Stimulated activated effector memory CD8-positive, alpha-beta T cell treated with anti-CD3 and anti-CD28 coated beads, Interleukin-12 subunit alpha, Interleukin-12 subunit beta, amount 100 ng/mL, for 72 hours (primary cell): ENCODE data around the gene AJAP1.
"Not testable (repeated sequence)": the region's sequence is repeated elsewhere in the genome, so short reads cannot be mapped to it uniquely, and the experiment has no call there.

Experiments used
- ATAC-seq: fragments of 150-1000 bp; cut with Tn5 transposase; 2 replicates; pipeline ENCODE4 v1.10.0; 2021
- DNase-seq, 2 donors: peaks; one replicate each; pipeline ENCODE4 v3.0.0; 2021 to 2022; ENCODE audit warnings: low spot score in 2 of 2
- H3K27ac Mint-ChIP-seq: one replicate; pipeline ENCODE4 v1.8.0; 2022; ENCODE audit warnings: mild to moderate bottlenecking, mixed read lengths
- H3K36me3 Mint-ChIP-seq: one replicate; pipeline ENCODE4 v1.8.0; 2022; ENCODE audit warnings: mild to moderate bottlenecking, mixed read lengths
- H3K4me1 Mint-ChIP-seq: one replicate; pipeline ENCODE4 v1.8.0; 2022; ENCODE audit warnings: mixed read lengths
- H3K4me3 Mint-ChIP-seq: one replicate; pipeline ENCODE4 v1.8.0; 2022; ENCODE audit warnings: mild to moderate bottlenecking, mixed read lengths
- H3K9me3 Mint-ChIP-seq: one replicate; pipeline ENCODE4 v1.8.0; 2022; ENCODE audit warnings: mixed read lengths

Gene AJAP1

DNA sequence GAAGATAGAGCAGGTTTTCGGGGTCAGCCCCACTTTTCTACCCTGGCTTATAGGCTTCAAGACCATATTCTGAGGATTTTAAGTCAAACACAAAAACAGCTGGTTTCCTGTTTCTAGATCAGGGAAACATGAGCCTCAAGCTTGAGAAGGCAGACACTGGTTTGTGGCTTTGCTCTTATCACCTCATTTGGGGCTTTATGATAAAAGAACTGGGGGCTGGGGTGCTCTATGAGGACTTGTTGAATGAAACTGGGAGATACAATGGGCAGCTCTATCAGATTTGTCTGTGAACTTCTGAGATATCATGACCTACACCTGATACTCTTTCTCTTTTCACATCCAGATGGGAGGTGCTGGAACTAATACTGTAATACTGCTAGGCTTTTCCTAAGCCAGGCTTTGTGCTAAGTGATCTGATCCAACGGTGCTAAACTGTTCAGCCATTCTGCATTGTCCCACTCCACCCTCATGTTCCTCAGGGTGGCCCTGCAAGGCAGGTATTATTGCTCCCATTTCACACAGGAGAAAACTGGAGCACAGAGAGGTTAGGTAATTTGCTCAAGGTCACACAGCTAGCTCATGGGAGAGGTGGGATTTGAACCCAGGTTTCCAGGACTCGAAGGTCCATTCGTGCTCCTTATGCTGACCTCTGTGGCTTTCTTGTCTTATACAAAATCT, 6.6 kb downstream of the AJAP1 start:
- no peak overlapping the region for H3K27ac Mint-ChIP-seq
- ATAC-seq = no peak
- H3K36me3 Mint-ChIP-seq = no peaks in the 10 kb centered on the region
- DNase-seq = no peak
- H3K9me3 Mint-ChIP-seq = no peaks in the 10 kb centered on the region
- H3K4me3 Mint-ChIP-seq = no peak overlapping the region
- no peaks in the 10 kb centered on the region for H3K4me1 Mint-ChIP-seq

DNA sequence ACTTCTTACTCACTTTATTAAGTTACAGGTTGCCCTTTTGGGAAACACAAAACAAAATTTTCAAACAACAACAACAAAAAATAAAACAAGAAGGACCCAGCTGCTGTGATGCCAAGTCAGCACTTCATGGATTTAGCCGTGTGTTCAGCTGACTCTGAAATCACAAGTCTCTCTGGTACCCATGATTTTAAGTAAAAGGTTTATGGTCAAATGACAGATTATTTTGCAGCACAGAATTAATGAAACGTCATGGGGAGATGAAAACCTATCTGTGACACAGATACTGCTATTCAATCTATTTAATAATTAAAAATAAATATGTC, 7.1 kb downstream of the AJAP1 start:
- H3K36me3 Mint-ChIP-seq = no peaks in the 10 kb centered on the region
- no peaks in the 10 kb centered on the region for H3K9me3 Mint-ChIP-seq
- no peaks in the 10 kb centered on the region for H3K4me1 Mint-ChIP-seq
- H3K27ac Mint-ChIP-seq = no peak overlapping the region
- no peak for ATAC-seq
- H3K4me3 Mint-ChIP-seq = no peak overlapping the region
- no peak for DNase-seq

DNA sequence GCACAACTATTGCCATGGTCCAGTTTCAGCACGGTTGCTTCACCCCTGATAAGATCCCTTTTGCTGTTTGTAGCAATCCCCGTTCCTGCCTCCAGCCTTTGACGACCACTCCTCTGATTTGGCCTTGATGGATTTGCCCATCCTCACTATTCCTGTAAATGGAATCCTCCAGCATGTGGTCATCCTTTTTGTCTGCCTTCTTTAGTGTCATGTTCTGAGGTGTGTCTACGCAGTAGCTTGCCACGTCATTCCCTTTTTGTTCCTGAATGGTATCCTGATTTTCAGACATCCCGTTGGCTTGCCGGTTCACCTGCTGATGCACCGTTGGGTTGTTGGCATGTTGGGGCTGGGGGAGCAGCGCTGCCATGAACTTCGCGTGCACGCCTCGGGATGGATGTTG, 7.8 kb downstream of the AJAP1 start:
- no peak overlapping the region for H3K27ac Mint-ChIP-seq
- no peak overlapping the region for H3K4me3 Mint-ChIP-seq
- ATAC-seq = no peak
- no peaks in the 10 kb centered on the region for H3K9me3 Mint-ChIP-seq
- DNase-seq = no peak
- H3K4me1 Mint-ChIP-seq = no peaks in the 10 kb centered on the region
- H3K36me3 Mint-ChIP-seq = no peaks in the 10 kb centered on the region

DNA sequence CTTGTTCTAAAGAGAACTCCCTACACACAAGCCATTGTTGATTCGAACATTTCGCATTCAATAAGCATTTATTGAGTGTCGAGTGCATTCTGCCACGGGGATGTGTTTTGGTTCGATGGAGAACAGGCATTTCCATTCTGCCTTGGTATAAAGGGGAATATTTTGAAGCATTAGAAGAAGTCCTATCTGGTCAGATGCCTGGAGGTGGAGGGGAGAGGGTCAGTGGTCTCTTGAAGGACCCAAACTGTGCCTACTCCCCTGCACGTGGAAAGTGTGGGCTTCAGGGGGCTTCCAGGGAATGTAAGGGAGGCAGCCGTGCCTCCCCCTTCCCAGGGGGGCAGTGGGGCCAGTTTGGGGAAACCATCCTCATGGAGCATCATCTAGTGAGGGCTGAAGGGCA, 8.3 kb downstream of the AJAP1 start:
- Mint-ChIP-seq H3K36me3 (no peaks in the 10 kb centered on the region), H3K9me3 (no peaks in the 10 kb centered on the region), H3K4me3 (no peak overlapping the region), H3K4me1 (no peaks in the 10 kb centered on the region), H3K27ac (no peak overlapping the region)
- ATAC-seq (no peak), DNase-seq (no peak)

DNA sequence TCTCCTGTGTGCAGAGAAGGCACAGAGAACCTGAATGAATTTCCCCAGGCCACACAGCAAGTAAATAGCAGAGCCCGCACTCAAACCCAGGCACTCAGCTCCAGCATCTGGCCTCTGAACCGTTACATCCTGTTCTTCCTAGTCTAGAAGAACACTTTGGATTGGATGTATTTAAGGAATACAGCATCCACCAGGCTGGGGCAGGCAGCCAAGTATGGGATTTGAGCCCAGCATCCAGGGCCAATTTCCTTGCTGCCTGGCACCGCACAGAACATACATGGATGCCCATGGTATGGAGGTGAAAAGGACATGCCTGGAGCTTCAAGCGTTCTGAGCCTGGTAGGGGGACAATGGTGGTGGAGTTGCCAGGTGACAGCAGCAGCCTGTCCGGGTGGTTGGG, 9.7 kb downstream of the AJAP1 start:
- ATAC-seq = no peak
- no peak for DNase-seq
- Mint-ChIP-seq H3K4me3 (no peak overlapping the region), H3K9me3 (no peaks in the 10 kb centered on the region), H3K4me1 (no peaks in the 10 kb centered on the region), H3K27ac (no peak overlapping the region), H3K36me3 (no peaks in the 10 kb centered on the region)

DNA sequence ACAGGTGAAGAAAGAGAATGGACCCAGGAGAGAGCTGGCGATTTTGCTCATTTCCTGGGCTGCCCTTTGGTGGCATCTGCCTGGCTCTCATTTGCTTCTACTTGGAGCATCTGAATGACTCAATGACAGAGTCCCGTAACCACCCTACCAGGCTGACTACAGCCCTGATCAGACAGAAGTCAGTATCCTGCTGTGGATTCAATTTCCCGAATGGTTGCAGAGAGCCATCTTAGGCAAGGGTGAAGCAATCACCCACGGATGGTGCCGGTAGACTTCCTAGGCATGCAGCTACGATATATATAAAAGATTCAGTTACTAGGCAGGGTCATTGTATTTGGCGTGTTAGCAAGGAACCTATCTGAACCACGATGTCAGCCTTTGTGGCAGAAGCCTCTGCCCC, 10.2 kb downstream of the AJAP1 start:
- no peaks in the 10 kb centered on the region for H3K9me3 Mint-ChIP-seq
- no peak overlapping the region for H3K4me3 Mint-ChIP-seq
- no peak for ATAC-seq
- no peaks in the 10 kb centered on the region for H3K36me3 Mint-ChIP-seq
- DNase-seq = no peak
- no peaks in the 10 kb centered on the region for H3K4me1 Mint-ChIP-seq
- H3K27ac Mint-ChIP-seq = no peak overlapping the region

DNA sequence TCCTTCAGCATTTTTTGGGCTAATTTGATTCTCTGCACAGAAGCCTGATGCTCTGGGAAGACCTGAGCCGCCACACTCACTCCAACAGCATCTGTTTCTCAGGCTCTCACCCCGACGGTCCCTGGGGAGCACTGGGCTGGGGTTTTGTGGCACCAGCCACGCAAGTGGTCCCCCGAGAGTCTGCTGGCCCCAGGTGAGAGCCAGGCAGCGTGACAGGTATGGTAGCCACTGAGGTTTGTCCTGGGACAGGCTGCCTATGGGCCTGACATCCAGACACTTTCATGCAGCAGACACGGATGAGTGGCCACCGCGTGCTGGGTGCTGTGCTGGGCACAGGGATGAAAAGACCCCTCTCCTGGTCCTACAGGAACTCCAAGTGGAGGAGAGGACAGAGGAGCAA, 11.0 kb downstream of the AJAP1 start:
- no peak overlapping the region for H3K4me3 Mint-ChIP-seq
- no peaks in the 10 kb centered on the region for H3K9me3 Mint-ChIP-seq

DNA sequence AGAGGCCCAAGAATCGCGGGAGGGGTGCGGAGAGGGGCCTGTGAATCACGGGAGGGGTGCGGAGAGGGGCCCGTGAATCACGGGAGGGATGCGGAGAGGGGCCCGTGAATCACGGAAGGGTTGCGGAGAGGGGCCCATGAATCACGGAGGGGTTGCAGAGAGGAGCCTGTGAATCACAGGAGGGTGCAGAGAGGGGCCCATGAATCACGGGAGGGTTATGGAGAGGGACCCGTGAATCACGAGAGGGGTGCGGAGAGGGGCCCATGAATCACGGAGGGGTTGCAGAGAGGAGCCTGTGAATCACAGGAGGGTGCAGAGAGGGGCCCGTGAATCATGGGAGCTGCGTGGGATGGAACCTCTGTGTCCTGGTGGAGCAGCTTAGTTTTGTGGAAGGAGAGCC, 12.3 kb downstream of the AJAP1 start:
- not testable (repeated sequence) for H3K4me1 Mint-ChIP-seq, H3K27ac Mint-ChIP-seq, H3K9me3 Mint-ChIP-seq, ATAC-seq, H3K36me3 Mint-ChIP-seq, H3K4me3 Mint-ChIP-seq, DNase-seq

More for the DNA sequence above, 11.0 kb downstream of the AJAP1 start:
- Mint-ChIP-seq H3K4me1 (no peaks in the 10 kb centered on the region), H3K27ac (no peak overlapping the region), H3K36me3 (no peaks in the 10 kb centered on the region)
- no peak for ATAC-seq
- no peak for DNase-seq

DNA sequence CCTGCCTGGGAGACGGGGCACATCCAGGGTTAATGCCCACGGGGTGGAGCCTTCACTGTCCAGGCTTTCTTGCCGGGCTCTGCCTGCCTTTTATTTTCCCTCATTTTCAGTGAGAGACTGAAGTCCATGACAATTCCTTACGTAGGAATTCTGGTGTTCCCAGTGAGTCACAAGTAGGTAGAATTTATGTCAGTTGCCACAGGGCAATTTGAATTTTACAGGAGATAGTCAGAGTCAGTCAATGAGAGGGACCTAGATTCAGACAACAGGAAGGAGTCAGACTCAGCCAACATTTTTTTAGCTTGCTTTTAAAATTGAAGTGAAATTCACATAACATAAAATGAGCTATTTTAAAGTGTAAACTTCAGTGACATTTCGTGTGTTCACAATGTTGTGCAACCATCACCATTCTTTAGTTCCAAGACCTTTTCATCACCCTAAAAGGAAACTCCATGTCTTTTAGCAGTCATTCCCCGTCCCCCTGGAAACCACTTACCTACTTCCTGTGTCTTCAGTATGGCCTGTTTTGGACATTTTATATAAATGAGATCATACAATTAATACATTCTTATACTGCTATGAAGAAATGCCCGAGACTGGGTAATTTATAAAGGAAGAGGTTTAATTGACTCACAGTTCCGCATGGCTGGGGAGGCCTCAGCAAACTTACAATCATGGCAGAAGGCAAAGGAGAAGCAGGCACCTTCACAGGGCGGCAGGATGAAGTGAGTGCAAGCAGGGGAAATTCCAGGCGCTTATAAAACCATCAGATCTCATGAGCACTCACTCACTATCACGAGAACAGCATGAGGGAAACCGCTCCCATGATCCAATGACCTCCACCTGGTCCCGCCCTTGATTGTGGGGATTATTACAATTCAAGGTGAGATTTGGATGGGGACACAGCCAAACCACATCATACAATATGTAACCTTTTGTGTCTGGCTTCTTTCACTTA, 14.6 kb downstream of the AJAP1 start:
- Mint-ChIP-seq H3K4me3 (no peak overlapping the region), H3K27ac (no peak overlapping the region), H3K36me3 (no peaks in the 10 kb centered on the region), H3K9me3 (no peaks in the 10 kb centered on the region), H3K4me1 (no peaks in the 10 kb centered on the region)
- ATAC-seq = no peak
- no peak for DNase-seq

DNA sequence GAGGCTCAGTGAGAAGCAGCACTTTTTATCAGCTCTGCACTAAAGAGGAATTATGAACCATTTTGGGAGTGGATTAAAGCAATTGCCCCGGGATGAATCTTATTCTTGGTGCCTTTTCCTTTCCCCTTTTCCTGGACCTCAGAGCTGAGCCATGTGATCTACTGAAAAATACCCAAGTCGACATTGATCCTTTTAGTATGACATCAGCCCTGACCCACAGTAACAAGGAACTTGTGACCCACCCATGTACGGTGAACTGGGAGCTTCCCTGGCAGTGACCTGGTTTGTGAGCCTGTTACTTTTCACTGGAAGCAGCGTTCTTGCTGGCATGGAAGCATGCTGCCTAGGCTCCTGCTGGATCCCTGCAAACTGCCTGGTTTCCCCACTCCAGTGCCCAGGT, 15.9 kb downstream of the AJAP1 start:
- no peak for ATAC-seq
- Mint-ChIP-seq H3K36me3 (no peaks in the 10 kb centered on the region), H3K9me3 (no peaks in the 10 kb centered on the region), H3K27ac (no peak overlapping the region), H3K4me3 (no peak overlapping the region), H3K4me1 (no peaks in the 10 kb centered on the region)
- no peak for DNase-seq

DNA sequence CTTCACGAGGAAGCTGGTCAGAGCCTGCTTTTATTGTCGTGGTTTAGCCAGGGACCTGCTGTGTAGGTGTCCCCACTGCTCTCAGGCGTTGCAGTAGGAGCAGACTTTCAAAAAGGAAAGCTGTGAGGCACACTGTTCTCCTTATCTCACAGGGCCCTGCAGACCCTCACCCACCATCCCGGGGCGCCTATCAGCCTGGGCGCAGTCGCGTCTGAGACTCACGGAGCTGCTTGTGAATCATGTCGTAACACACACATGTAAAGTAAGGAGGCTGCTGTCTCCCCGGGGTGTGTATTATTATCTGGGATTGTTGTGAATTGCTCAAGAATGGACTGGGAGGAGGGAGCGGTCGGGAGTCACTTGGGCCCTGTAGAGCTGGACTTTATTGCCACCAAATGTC, 17.4 kb downstream of the AJAP1 start:
- Mint-ChIP-seq H3K4me3 (no peak overlapping the region), H3K4me1 (no peaks in the 10 kb centered on the region), H3K36me3 (no peaks in the 10 kb centered on the region), H3K27ac (no peak overlapping the region), H3K9me3 (no peaks in the 10 kb centered on the region)
- ATAC-seq (no peak), DNase-seq (no peak)

DNA sequence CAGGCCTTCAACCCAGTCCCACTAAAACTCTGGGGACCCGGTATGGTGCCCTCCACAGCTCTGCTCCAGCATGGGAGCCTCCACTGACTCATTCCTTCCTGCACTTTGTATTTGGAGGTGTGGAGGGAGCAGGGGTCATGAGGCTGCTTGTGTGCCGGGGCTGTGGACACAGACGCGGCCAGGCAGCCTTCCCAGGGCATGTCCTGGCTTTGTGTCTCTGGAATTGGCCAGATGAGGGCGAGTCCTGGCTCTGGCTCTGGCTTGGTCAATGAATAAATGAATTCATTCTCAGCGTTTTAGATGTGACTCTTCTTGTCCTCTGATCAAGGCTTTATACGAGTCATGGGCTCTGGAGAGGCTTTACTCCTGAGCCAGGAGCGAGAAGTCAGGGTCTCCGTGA, 19.1 kb downstream of the AJAP1 start:
- DNase-seq = no peak

DNA sequence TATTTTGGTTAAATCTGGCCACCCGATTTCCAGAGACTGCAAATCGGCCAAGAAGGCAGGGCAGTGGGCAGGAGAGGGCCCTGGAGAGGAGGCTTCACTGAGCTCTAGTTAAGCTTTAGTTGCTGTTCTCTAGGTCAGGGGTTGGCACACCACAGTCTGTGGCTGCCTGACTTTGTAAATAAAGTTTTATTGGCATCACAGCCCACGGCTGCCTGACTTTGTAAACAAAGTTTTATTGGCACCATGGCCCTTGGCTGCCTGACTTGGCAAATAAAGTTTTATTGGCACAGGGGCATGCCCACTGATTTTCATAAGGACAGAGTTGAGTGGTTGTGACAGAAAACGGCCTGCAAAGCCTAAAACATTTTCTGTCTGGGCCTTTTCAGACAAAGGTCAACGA, 19.7 kb downstream of the AJAP1 start:
- no peak for DNase-seq
- Mint-ChIP-seq H3K4me3 (no peak overlapping the region), H3K36me3 (no peaks in the 10 kb centered on the region), H3K27ac (no peak overlapping the region), H3K9me3 (no peaks in the 10 kb centered on the region), H3K4me1 (no peaks in the 10 kb centered on the region)
- ATAC-seq = no peak

More for the DNA sequence above, 19.1 kb downstream of the AJAP1 start:
- ATAC-seq = no peak
- no peaks in the 10 kb centered on the region for H3K9me3 Mint-ChIP-seq
- no peaks in the 10 kb centered on the region for H3K4me1 Mint-ChIP-seq
- no peak overlapping the region for H3K4me3 Mint-ChIP-seq
- no peaks in the 10 kb centered on the region for H3K36me3 Mint-ChIP-seq
- no peak overlapping the region for H3K27ac Mint-ChIP-seq

DNA sequence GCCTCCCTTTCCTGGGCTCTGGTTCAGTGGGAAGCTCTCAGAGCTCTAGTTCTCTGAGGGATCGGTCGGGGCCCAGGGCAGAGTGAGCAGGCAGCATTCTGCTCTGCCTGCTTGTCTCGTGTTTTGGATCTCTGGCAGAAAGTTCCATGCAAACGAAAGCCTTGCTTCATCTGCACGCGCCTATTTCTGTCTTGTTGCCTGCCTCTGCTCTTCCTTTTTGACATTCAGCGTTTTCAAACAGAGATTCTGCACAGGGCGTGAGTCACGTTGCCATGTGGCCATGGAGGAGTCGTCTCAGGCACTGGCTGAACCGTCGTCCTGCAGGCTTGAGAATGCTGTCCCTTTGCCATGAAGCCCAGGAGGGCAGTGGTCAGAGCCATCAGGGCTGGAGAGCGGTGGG, 20.3 kb downstream of the AJAP1 start:
- DNase-seq (no peak), ATAC-seq (no peak)
- no peaks in the 10 kb centered on the region for H3K9me3 Mint-ChIP-seq
- H3K36me3 Mint-ChIP-seq = no peaks in the 10 kb centered on the region
- H3K4me3 Mint-ChIP-seq = no peak overlapping the region
- H3K4me1 Mint-ChIP-seq = no peaks in the 10 kb centered on the region
- no peak overlapping the region for H3K27ac Mint-ChIP-seq

DNA sequence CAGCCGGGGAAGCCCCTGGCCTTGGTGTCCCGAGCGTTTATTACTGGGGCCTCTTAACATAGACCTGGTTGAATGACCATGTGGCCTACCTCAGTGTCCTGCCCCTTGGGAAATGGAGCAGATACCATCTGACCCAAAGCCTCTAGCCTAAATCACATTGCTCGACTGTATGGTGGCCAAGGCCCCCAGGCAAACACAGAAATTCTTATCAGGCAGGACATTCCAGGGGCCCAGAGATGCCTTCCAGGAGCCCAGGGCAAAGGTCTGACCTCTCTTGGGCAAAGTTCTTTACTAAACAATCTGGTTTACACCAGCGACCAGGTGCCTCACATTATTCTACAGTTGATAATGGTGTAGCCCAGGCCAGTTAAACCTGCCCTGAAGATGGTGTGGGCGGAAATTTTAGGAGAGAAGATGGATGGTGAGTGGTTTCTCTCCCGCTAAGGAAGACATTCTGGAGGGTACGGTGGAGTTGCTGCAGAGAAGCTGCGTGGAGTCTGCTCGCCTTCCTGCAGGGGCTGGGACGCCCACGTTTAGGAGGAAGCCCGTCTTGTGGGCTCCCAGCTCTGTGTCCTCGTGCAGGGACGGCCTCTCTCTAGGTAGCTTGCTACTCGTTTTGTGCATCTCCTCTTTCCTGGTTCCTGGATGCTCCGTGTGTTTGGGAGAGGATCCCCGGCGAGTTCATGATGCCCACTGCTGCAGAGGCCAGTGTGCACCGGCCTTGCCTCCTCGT, 21.2 kb downstream of the AJAP1 start:
- Mint-ChIP-seq H3K9me3 (no peaks in the 10 kb centered on the region), H3K36me3 (no peaks in the 10 kb centered on the region), H3K4me3 (no peak overlapping the region), H3K4me1 (no peaks in the 10 kb centered on the region), H3K27ac (no peak overlapping the region)
- ATAC-seq (no peak), DNase-seq (no peak)

DNA sequence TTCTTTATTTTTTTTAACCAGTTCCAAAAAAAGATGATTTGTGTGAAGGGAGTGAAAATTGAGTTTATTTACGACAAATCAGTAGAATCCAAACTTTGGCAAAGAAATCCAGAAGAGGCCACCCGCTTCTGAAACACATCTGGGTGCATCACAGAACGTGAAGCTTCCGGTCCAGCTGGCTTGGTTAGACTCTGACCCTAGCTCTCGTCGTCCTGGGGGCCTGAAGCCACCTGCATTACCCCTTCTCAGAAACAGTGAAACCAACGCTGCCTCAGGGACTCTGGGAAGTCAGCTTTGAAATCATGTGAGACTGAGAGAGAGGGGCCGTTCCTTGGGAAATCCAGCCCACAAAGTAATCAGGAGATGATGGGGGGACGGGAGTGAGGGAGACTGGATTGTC, 21.8 kb downstream of the AJAP1 start:
- no peaks in the 10 kb centered on the region for H3K4me1 Mint-ChIP-seq
- no peaks in the 10 kb centered on the region for H3K36me3 Mint-ChIP-seq
- ATAC-seq = no peak
- H3K27ac Mint-ChIP-seq = no peak overlapping the region
- no peak for DNase-seq
- no peak overlapping the region for H3K4me3 Mint-ChIP-seq
- H3K9me3 Mint-ChIP-seq = peaks cover 2% of the 10 kb centered on the region
